ENCODE results near the gene NFKBIA.

GRCh38 chr14:35406090-35406489, 1.5 kb upstream of the NFKBIA start:
- TF ChIP-seq TBP (IDR thresholded peaks at IDR 0.05; ENCODE audit: low read depth, low read length), result no peak
- no peak for TF ChIP-seq CTCF (IDR thresholded peaks at IDR 0.05; ENCODE audit: control extremely low read depth in 1 of 3, insufficient read depth in 1 of 3, low read depth in 1 of 3, low read length in 3 of 3)
- TF ChIP-seq EZH2 (IDR thresholded peaks at IDR 0.05; ENCODE audit: low read depth, low read length, severe bottlenecking), result no peak
- no peak for TF ChIP-seq TEAD4 (IDR thresholded peaks at IDR 0.05; ENCODE audit: low read depth, low read length)
- no peak for TF ChIP-seq POLR2AphosphoS5 (IDR thresholded peaks at IDR 0.05; ENCODE audit: low read depth, low read length)
- no peak for TF ChIP-seq POLR2A (IDR thresholded peaks at IDR 0.05; ENCODE audit: control extremely low read depth in 1 of 2, low read depth in 2 of 2, low read length in 2 of 2)
- TF ChIP-seq ZNF274 (IDR thresholded peaks at IDR 0.05; ENCODE audit: borderline replicate concordance, extremely low read depth, low read length), result no peak
- TF ChIP-seq TAF1 (IDR thresholded peaks at IDR 0.05; ENCODE audit: low read depth, low read length), result no peak
- no peak for TF ChIP-seq KDM4A (IDR thresholded peaks at IDR 0.05; ENCODE audit: low read depth, low read length, severe bottlenecking)
- no peak for TF ChIP-seq EGR1 (IDR thresholded peaks at IDR 0.05; ENCODE audit: borderline replicate concordance, low read depth, low read length)
- TF ChIP-seq CREB1 (IDR thresholded peaks at IDR 0.05), result no peak
- TF ChIP-seq GABPA (IDR thresholded peaks at IDR 0.05; ENCODE audit: borderline replicate concordance, insufficient read depth, low read length), result no peak
- no peak for TF ChIP-seq BRCA1 (IDR thresholded peaks at IDR 0.05; ENCODE audit: low read depth, low read length)
- TF ChIP-seq KDM1A (IDR thresholded peaks at IDR 0.05; ENCODE audit: borderline replicate concordance, low read length), result no peak

Data from H1 (cell line).